Heart left ventricle (tissue), 16 donors: ENCODE measurements around the gene GNA15. TPM values are rescaled to one million over a fixed set of nuclear protein-coding genes. Genes with fewer than 3 reads are reported as not detected.
A peak's percentile ranks its signal among the peaks of the same experiment; 100 is the strongest.
"Not testable (repeated sequence)": the region's sequence is repeated elsewhere in the genome, so short reads cannot be mapped to it uniquely, and the experiment has no call there.

ENCODE experiments used
- ATAC-seq, 4 donors: fragments of 200-7000 bp; cut with Tn5 transposase; one replicate each; pipeline ENCODE4 v1.9.1; 2020 to 2022; ENCODE audit warnings: moderate library complexity in 4 of 4, mild to moderate bottlenecking in 3 of 4, moderate number of reproducible peaks in 1 of 4
- DNase-seq, 5 donors: peaks; one replicate each; pipeline ENCODE4 v3.0.0-alpha.2; 2020
- H3K27ac ChIP-seq, 12 donors: fragments of 200-600 bp; sonication (generic) in 4 of 12; one replicate each; pipeline versions ENCODE4 v1.5.0 to v1.8.0; 2016 to 2022; ENCODE audit warnings: mild to moderate bottlenecking in 2 of 12
- H3K27me3 ChIP-seq, 9 donors: fragments of 200-600 bp; sonication (generic) in 2 of 9; one replicate each; pipeline versions ENCODE4 v1.5.1 to v1.8.0; 2016 to 2022; ENCODE audit warnings: mild to moderate bottlenecking in 3 of 9
- H3K36me3 ChIP-seq, 9 donors: fragments of 200-600 bp; sonication (generic) in 2 of 9; one replicate each; pipeline versions ENCODE4 v1.5.0 to v1.8.0; 2018 to 2022; ENCODE audit warnings: mild to moderate bottlenecking in 2 of 9
- H3K4me1 ChIP-seq, 12 donors: fragments of 200-600 bp; sonication (generic) in 4 of 12; one replicate each; pipeline versions ENCODE4 v1.5.0 to v1.8.0; 2016 to 2022; ENCODE audit warnings: mild to moderate bottlenecking in 3 of 12
- H3K4me3 ChIP-seq, 12 donors: fragments of 200-600 bp; sonication (generic) in 4 of 12; one replicate each; pipeline versions ENCODE4 v1.5.0 to v1.8.0; 2017 to 2022; ENCODE audit warnings: mild to moderate bottlenecking in 9 of 12, moderate library complexity in 4 of 12
- H3K9me3 ChIP-seq, 12 donors: fragments of 200-600 bp; sonication (generic) in 4 of 12; one replicate each; pipeline versions ENCODE4 v1.5.0 to v1.8.0; 2016 to 2022; ENCODE audit warnings: mild to moderate bottlenecking in 1 of 12
- POLR2A ChIP-seq, 2 donors: fragments of 450-650 bp; IDR thresholded peaks; one replicate each; pipeline ENCODE4 v1.6.1; 2017; ENCODE audit warnings: antibody characterized with exemption in 2 of 2, mild to moderate bottlenecking in 2 of 2, moderate library complexity in 2 of 2
- WGBS, 4 donors: extraction: QIAGEN DNeasy Blood & Tissue Kit in 2 of 4; methylation state at CpG; one replicate each; pipeline versions ENCODE4 v1.1.5 to v1.1.7; 2013 to 2018; 5-methylcytosine and 5-hydroxymethylcytosine counted together
- intact Hi-C, 10 donors: fragments of 100-400 bp; cut with DNase I; formaldehyde crosslinking; loops; one replicate each; pipeline versions ENCODE4 v1.11.1 to v1.14.2; 2022
- long read RNA-seq, 3 donors: library from polyadenylated mRNA; unstranded; transcript quantifications; one replicate each; pipeline ENCODE4 v2.0.0, GENCODE V29; 2020 to 2021
- polyA plus RNA-seq, 2 donors: library from polyadenylated mRNA; stranded (reverse); fragments of 200-250 nt; gene quantifications; one replicate each; pipeline ENCODE4 v1.2.3, GENCODE V29; 2013
- total RNA-seq, 9 donors: library from RNA; depleted of rRNA in 2 of 9; stranded (reverse); fragments of >200 nt in 2 of 9; fragmentation: NEBNext Ultra II Directional in 3 of 9; extraction: Animal tissue kit (Norgen Biotek cat#: 25700) in 3 of 9; gene quantifications; one replicate each; pipeline versions ENCODE4 v1.1.0 to v1.2.4, GENCODE V29; 2016 to 2023
- TF ChIP-seq, protein P1 (sequence below), 12 donors: fragments of 200-600 bp; sonication (generic) in 4 of 12; IDR thresholded peaks; one replicate each; pipeline versions ENCODE4 v1.5.0 to v1.8.0; 2018 to 2022; ENCODE audit warnings: antibody characterized with exemption in 12 of 12, mild to moderate bottlenecking in 5 of 12
- donor health status: ischemic (EF 13 %, LVEDD 7.1; RV severe dilation, severe dysfunction).
- donor health status: healthy with polysubstance abuse.
- donor health status: DM: no; HTN: yes; CAD: no.
- donor health status: DM: no; HTN: no; CAD: no.
- donor health status: ischemic (EF 25% LVEDD 6.9; RV normal size, moderate dysfunction).
- donor health status: ischemic (EF 25% LVEDD 5.7; RV mildly dilated, moderate dysfunction).
- donor health status: healthy.
- donor health status: DM: yes; HTN: yes; CAD: no.
- donor health status: ischemic (EF 35%, LVEDD 5.7; RV mildly dilated, moderate dysfunction).
- donor health status: nonischemic (EF 11% LVEDD 7.7; RV severe dilation, severe dysfunction).
- donor health status: DM: yes; HTN: yes; CAD: no.
- donor health status: PGD.
- donor health status: ischemic (EF 29% LVEDD 5.4; RV normal size, mild dysfunction).
- donor health status: nonischemic (EF 23%, LVEDD 6.1; RV moderate dilation, normal function).

GNA15 gene, protein sequence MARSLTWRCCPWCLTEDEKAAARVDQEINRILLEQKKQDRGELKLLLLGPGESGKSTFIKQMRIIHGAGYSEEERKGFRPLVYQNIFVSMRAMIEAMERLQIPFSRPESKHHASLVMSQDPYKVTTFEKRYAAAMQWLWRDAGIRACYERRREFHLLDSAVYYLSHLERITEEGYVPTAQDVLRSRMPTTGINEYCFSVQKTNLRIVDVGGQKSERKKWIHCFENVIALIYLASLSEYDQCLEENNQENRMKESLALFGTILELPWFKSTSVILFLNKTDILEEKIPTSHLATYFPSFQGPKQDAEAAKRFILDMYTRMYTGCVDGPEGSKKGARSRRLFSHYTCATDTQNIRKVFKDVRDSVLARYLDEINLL
- total RNA-seq, result 10 to 100 TPM in 1 of 9 donors, 1 to 10 TPM in 8; 1.1 to 15.2 (median 2.1) TPM
- polyA plus RNA-seq, result 1 to 10 TPM in 1 of 2 donors, under 1 TPM in 1; 0.69 to 1.5 TPM
- long read RNA-seq, donor 1, result 0 reads
- long read RNA-seq, donor 2, partial matches to known transcripts, result 0 of 1 reads
- long read RNA-seq, donor 2, other reads (novel, unspliced or antisense), result 0 of 1 reads
- long read RNA-seq, donor 3, result 0 reads

- WGBS, 4 donors, result 68 to 70% (median 69%) methylated on average over 21 to 40 of the region's 40 CpGs
- H3K36me3 ChIP-seq, result no peaks in the 10 kb centered on the region
- H3K27ac ChIP-seq, result peak within 1 kb of the TSS in 9 of 12 donors; percentile 17 to 86 (median 44)
- peak in 3 of 4 donors; percentile 21 to 70 (median 42) for ATAC-seq
- peak in 3 of 5 donors; percentile 18 to 70 (median 43) for DNase-seq
- H3K4me1 ChIP-seq, result peaks cover 0 to 49% (median 5%) of the 10 kb centered on the region in 12 donors
- TF ChIP-seq, protein P1, sequence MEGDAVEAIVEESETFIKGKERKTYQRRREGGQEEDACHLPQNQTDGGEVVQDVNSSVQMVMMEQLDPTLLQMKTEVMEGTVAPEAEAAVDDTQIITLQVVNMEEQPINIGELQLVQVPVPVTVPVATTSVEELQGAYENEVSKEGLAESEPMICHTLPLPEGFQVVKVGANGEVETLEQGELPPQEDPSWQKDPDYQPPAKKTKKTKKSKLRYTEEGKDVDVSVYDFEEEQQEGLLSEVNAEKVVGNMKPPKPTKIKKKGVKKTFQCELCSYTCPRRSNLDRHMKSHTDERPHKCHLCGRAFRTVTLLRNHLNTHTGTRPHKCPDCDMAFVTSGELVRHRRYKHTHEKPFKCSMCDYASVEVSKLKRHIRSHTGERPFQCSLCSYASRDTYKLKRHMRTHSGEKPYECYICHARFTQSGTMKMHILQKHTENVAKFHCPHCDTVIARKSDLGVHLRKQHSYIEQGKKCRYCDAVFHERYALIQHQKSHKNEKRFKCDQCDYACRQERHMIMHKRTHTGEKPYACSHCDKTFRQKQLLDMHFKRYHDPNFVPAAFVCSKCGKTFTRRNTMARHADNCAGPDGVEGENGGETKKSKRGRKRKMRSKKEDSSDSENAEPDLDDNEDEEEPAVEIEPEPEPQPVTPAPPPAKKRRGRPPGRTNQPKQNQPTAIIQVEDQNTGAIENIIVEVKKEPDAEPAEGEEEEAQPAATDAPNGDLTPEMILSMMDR (IDR thresholded peaks at IDR 0.05), result no peak
- no peak for TF ChIP-seq POLR2A (IDR thresholded peaks at IDR 0.05)
- H3K9me3 ChIP-seq, result peaks cover 0 to 15% (median 3%) of the 10 kb centered on the region in 12 donors
- H3K4me3 ChIP-seq, result peak within 1 kb of the TSS in 9 of 12 donors; percentile 33 to 70 (median 43)
- H3K27me3 ChIP-seq, result no peaks in the 10 kb centered on the region
- intact Hi-C loops, result no loop called here
These were observed at the start of gene GNA15 for GRCh38 chr19:3135961-3136683. Gene GNA15, plus strand, starts transcription at chr19:3136033. Its CDS starts 418 bp downstream, at chr19:3136451.

DNA sequence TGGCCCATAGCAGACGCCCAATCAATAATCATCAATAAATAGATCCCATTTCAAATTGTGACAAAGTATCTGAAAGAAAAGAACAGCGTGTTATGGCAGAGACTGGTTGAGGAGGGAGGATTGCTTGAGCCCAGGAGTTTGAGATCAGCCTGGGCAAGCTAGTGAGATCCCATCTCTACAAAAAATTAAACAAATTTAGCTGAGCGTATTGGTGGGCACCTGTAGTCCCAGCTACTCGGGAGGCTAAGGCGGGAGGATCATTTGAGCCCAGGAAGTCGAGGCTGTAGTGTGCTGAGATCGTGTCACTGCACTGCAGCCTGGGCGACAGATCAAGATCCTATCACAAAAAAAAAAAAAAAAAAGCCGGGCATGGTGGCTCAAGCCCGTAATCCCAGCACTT, 48.1 kb upstream of the GNA15 start:
- intact Hi-C loops, result no loop called here
- Histone ChIP-seq H3K27ac (no peak overlapping the region), H3K27me3 (no peaks in the 10 kb centered on the region), H3K36me3 (no peaks in the 10 kb centered on the region), H3K4me3 (no peak overlapping the region), H3K9me3 (no peaks in the 10 kb centered on the region), H3K4me1 (no peaks in the 10 kb centered on the region)
- 85 to 89% (median 89%) methylated on average over 10 of the region's 10 CpGs for WGBS, 4 donors
- ATAC-seq, result no peak
- DNase-seq, result no peak
- no peak for TF ChIP-seq POLR2A (IDR thresholded peaks at IDR 0.05)
- TF ChIP-seq, protein P1 (IDR thresholded peaks at IDR 0.05), result no peak

GRCh38 chr19:3089299-3089855, 46.5 kb upstream of the GNA15 start:
- H3K4me3 ChIP-seq, H3K4me1 ChIP-seq, H3K36me3 ChIP-seq, H3K27ac ChIP-seq, intact Hi-C loops, ATAC-seq, DNase-seq, H3K27me3 ChIP-seq, H3K9me3 ChIP-seq: not testable (repeated sequence)
- WGBS, 4 donors, result 73 to 79% (median 77%) methylated on average over 6 to 7 of the region's 7 CpGs

DNA sequence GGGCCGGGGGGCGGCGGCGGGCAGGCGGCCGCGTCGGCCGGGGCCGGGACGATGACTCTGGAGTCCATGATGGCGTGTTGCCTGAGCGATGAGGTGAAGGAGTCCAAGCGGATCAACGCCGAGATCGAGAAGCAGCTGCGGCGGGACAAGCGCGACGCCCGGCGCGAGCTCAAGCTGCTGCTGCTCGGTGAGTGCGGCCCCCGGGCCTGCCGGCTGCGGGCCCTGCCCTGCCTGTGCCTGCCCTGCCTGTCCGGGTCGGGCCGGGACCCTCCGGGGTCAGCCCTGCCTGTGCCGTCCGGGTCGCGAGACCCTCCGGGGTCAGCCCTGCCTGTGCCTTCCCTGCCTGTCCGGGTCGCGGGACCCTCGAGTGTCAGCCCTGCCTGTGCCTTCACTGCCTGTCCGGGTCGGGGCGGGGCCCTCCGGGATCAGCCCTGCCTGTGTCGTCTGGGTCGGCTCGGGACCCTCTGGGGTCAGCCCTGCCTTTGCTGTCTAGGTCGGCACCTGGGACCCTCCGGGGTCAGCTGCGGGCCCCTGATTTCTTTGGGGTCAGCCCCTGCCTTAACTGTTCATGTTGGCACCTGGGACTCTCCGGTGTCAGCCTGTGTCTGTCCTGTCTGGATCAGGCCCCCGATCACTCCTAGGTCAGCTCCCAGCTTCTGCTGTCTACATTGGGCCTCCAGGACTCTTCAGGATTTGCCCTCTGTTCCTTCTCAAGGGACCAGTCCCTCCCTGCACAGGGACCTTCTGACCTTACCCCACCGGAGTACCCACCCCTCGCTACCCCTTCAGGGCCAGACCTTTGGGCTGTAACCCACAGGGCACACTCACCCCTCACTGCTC, 41.0 kb upstream of the GNA15 start:
- no peak for ATAC-seq
- Histone ChIP-seq H3K4me3 (peak overlapping the region; percentile 75 to 100 (median 98)), H3K27me3 (peaks cover 0 to 16% (median 0%) of the 10 kb centered on the region in 9 donors), H3K9me3 (no peaks in the 10 kb centered on the region), H3K4me1 (peaks cover 23 to 52% (median 45%) of the 10 kb centered on the region in 12 donors), H3K36me3 (no peaks in the 10 kb centered on the region), H3K27ac (peak overlapping the region; percentile 10 to 98 (median 94))
- DNase-seq, result peak in 1 of 5 donors; percentile 52
- 1 to 3% (median 2%) methylated on average over 28 to 57 of the region's 57 CpGs for WGBS, 4 donors
- TF ChIP-seq POLR2A (IDR thresholded peaks at IDR 0.05), result no peak
- TF ChIP-seq, protein P1 (IDR thresholded peaks at IDR 0.05), result no peak
- intact Hi-C loops, result loop anchor here in 1 of 10 donors (10.0 kb wide), 1 partner anchor 630 kb away; no protein-coding TSS in a partner anchor
